Omental fat pad (tissue), 4 donors: ENCODE results near the gene FGGY. TPM values are rescaled to one million over a fixed set of nuclear protein-coding genes. Genes with fewer than 3 reads are reported as not detected.

Experiments
- ATAC-seq: fragments of 150-250 bp; one replicate; pipeline ENCODE4 v1.9.1; 2016; ENCODE audit warnings: mild to moderate bottlenecking, moderate library complexity; ENCODE audit not compliant: low FRiP score
- DNase-seq: peaks from one replicate; pipeline ENCODE4 v3.0.0-alpha.2; 2019; ENCODE audit warnings: low spot score
- total RNA-seq, 4 donors: library from RNA; depleted of rRNA; stranded (reverse); fragments of >200 nt; gene quantifications; one replicate each; pipeline ENCODE4 v1.1.0, GENCODE V29; 2016
- TF ChIP-seq, protein P1 (sequence below), 3 donors: fragments of 450-650 bp; IDR thresholded peaks; one replicate each; pipeline ENCODE4 v1.5.1; 2016 to 2017; ENCODE audit warnings: antibody characterized with exemption in 3 of 3, mild to moderate bottlenecking in 3 of 3, moderate library complexity in 2 of 3

FGGY gene
- total RNA-seq, 4 donors from 2014 or later = 4.9 to 20.6 (median 10.7) TPM

DNA sequence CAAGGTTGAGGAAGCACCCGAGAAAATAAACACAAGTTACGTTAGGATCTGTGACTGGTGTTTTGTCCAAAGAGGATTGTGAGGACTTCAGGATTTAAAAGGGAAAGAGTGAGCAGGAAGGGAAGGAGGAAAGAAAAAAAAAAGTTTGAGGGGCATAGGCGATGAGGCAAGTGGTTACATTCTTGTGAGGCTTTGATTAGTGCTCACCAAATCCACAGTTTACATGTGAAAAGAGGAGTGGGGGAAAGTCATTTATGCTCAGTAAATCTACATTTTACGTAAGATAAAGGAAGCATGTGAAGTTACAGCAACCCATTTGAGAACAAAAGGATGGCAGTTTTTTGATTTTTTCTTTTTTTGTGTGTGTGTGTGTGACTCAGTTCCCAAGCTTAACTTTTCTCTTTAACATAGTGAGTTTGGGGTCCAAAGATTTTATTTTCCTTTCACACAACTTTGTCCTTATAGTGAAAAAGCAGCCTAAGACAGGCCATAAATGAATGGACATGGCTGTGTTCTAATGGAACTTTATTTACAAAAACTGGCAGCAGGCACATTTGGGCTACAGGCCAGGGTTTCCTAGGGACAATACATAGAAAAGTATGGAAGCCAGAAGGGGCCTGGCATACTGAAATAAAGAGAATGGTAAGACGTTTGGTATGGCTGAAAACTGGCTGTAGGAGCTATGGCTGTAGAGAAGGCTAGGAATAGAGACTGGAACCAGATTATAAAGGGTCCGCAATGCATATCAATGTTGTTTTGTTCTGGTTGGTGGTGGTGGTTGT is 121.7 kb downstream of the FGGY start:
- DNase-seq = no peak
- no peak for ATAC-seq
- TF ChIP-seq, protein P1, sequence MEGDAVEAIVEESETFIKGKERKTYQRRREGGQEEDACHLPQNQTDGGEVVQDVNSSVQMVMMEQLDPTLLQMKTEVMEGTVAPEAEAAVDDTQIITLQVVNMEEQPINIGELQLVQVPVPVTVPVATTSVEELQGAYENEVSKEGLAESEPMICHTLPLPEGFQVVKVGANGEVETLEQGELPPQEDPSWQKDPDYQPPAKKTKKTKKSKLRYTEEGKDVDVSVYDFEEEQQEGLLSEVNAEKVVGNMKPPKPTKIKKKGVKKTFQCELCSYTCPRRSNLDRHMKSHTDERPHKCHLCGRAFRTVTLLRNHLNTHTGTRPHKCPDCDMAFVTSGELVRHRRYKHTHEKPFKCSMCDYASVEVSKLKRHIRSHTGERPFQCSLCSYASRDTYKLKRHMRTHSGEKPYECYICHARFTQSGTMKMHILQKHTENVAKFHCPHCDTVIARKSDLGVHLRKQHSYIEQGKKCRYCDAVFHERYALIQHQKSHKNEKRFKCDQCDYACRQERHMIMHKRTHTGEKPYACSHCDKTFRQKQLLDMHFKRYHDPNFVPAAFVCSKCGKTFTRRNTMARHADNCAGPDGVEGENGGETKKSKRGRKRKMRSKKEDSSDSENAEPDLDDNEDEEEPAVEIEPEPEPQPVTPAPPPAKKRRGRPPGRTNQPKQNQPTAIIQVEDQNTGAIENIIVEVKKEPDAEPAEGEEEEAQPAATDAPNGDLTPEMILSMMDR (IDR thresholded peaks at IDR 0.05) = no peak

GRCh38 chr1:59419361-59420140 is 122.7 kb downstream of the FGGY start:
- TF ChIP-seq, protein P1 (IDR thresholded peaks at IDR 0.05) = no peak
- ATAC-seq (no peak), DNase-seq (no peak)

DNA sequence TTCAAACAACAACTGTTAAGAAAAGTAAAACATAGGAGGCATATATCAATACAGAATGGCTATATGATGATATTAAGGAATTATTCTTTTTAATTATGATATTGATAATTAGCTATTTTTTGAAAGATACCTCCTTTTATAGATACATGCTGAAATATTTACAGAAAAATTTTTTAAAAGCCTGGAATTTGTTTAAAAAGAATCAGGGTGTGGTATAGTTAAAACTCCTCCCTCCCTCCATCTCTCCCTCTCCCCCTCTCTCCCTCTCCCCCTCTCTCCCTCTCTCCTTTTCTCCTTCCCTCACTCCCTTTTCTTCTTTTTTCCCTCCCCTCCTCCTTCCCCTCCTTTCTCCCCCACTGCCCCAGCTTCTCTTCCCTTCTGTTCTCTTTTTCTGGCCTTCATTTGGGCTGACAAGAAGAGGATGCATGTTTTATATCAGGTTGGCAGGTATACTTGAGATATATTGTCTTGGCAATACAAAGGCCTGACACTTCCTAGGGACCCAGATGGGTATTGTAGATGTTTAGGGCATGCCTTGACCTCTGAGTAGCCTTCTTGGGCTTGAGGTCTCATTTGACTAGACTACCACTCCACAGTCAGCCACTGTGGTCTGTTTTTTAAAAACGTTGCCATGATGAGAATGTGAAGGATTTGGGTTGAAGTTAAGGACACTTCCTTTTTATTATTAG is 124.5 kb downstream of the FGGY start:
- no peak for DNase-seq
- ATAC-seq = no peak
- TF ChIP-seq, protein P1 (IDR thresholded peaks at IDR 0.05) = no peak

GRCh38 chr1:59422921-59423575 is 126.2 kb downstream of the FGGY start:
- peak; percentile 75 for ATAC-seq
- DNase-seq = peak; percentile 97
- TF ChIP-seq, protein P1 (IDR thresholded peaks at IDR 0.05) = no peak

- ATAC-seq (no peak), DNase-seq (no peak)
- TF ChIP-seq, protein P1 (IDR thresholded peaks at IDR 0.05) = no peak
These were observed 130.3 kb downstream of the FGGY start for GRCh38 chr1:59427155-59427554.

GRCh38 chr1:59427784-59428183 is 130.9 kb downstream of the FGGY start:
- TF ChIP-seq, protein P1 (IDR thresholded peaks at IDR 0.05) = no peak
- DNase-seq (no peak), ATAC-seq (no peak)
